ENCODE results near the gene GCSH. TPM values are rescaled to one million over a fixed set of nuclear protein-coding genes. Genes with fewer than 3 reads are reported as not detected.

Gene GCSH
- total and polyA plus RNA-seq, 2 of the 13 experiments (the other 11 are each of a cell fraction or from before 2014, with no cell fraction given) = 35.9 to 103 TPM

DNA sequence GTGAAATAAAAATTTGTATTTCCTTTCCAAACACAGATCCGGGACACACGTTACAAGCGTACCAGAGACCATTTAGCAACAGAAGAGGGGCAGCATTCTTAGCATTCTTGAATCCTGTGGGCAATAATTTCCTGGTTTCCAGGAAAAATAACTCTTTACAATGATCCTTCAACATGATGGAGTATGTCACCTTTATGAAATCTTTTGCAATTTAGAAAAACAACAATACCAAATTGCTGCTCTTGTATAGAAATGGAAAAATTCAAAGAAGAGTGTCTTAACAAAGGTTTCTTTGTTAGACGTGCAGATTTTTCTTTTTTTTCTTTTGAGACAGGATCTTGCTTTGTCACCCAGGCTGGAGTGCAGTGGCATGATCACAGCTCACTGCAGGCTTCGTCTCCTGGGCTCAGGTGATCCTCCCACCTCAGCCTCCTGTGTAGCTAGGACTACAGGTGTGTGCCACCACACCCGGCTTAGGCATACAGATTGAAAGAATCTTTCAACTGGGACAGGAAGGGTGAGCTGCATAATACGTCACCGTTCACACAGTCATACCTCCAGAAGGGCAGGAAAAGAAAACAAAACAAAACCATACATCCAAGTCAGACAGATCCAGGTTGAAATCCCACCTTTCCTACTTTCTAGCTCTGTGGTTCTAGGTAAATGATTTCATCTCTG lies 10.8 kb upstream of the GCSH start (continued):
- TF ChIP-seq, protein P1, sequence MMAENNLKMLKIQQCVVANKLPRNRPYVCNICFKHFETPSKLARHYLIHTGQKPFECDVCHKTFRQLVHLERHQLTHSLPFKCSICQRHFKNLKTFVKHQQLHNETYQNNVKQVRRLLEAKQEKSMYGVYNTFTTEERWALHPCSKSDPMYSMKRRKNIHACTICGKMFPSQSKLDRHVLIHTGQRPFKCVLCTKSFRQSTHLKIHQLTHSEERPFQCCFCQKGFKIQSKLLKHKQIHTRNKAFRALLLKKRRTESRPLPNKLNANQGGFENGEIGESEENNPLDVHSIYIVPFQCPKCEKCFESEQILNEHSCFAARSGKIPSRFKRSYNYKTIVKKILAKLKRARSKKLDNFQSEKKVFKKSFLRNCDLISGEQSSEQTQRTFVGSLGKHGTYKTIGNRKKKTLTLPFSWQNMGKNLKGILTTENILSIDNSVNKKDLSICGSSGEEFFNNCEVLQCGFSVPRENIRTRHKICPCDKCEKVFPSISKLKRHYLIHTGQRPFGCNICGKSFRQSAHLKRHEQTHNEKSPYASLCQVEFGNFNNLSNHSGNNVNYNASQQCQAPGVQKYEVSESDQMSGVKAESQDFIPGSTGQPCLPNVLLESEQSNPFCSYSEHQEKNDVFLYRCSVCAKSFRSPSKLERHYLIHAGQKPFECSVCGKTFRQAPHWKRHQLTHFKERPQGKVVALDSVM (CRISPR knock-in tag; IDR thresholded peaks at IDR 0.05) = peak; percentile 46; the same call in 1 of the 2 replicates
- TF ChIP-seq ZKSCAN8 (CRISPR knock-in tag; IDR thresholded peaks at IDR 0.05; ENCODE audit: borderline replicate concordance) (0 out of 2 replicates have a peak, but pooled peaks have one; percentile 41), ZNF30 (CRISPR knock-in tag; IDR thresholded peaks at IDR 0.05) (no peak), EHMT2 (IDR thresholded peaks at IDR 0.05; ENCODE audit: borderline replicate concordance, low read depth, low read length) (no peak), ZNF598 (CRISPR knock-in tag; IDR thresholded peaks at IDR 0.05; ENCODE audit: borderline replicate concordance) (no peak), MXI1 (IDR thresholded peaks at IDR 0.05; ENCODE audit: borderline replicate concordance, low read depth, low read length) (no peak), ZSCAN29 (CRISPR knock-in tag; conservative IDR thresholded peaks at IDR 0.05) (no peak), SMARCE1 (IDR thresholded peaks at IDR 0.05; ENCODE audit: borderline replicate concordance) (no peak), CREB1 (IDR thresholded peaks at IDR 0.05) (peak; percentile 83), CREB1 (CRISPR knock-in tag; IDR thresholded peaks at IDR 0.05) (no peak), ZNF713 (CRISPR knock-in tag; IDR thresholded peaks at IDR 0.05) (no peak), IKZF4 (CRISPR knock-in tag; IDR thresholded peaks at IDR 0.05; ENCODE audit: borderline replicate concordance, low read depth, not compliant biosample characterization) (no peak), RCOR2 (CRISPR knock-in tag; IDR thresholded peaks at IDR 0.05) (peak; percentile 55; the same call in 1 of the 2 replicates), ZNF317 (CRISPR knock-in tag; IDR thresholded peaks at IDR 0.05) (no peak), RELA (CRISPR knock-in tag; IDR thresholded peaks at IDR 0.05) (no peak), RXRB (CRISPR knock-in tag; IDR thresholded peaks at IDR 0.05; ENCODE audit: borderline replicate concordance) (no peak), POGZ (CRISPR knock-in tag; IDR thresholded peaks at IDR 0.05) (no peak), SP4 (CRISPR knock-in tag; IDR thresholded peaks at IDR 0.05) (no peak), MEF2D (CRISPR knock-in tag; IDR thresholded peaks at IDR 0.05) (no peak), ZNF607 (CRISPR knock-in tag; IDR thresholded peaks at IDR 0.05; ENCODE audit: borderline replicate concordance) (no peak), ZNF230 (CRISPR knock-in tag; IDR thresholded peaks at IDR 0.05) (no peak), ASH2L (IDR thresholded peaks at IDR 0.05; ENCODE audit: insufficient read length, low read depth, low read length) (no peak)
- TF ChIP-seq, protein P2, sequence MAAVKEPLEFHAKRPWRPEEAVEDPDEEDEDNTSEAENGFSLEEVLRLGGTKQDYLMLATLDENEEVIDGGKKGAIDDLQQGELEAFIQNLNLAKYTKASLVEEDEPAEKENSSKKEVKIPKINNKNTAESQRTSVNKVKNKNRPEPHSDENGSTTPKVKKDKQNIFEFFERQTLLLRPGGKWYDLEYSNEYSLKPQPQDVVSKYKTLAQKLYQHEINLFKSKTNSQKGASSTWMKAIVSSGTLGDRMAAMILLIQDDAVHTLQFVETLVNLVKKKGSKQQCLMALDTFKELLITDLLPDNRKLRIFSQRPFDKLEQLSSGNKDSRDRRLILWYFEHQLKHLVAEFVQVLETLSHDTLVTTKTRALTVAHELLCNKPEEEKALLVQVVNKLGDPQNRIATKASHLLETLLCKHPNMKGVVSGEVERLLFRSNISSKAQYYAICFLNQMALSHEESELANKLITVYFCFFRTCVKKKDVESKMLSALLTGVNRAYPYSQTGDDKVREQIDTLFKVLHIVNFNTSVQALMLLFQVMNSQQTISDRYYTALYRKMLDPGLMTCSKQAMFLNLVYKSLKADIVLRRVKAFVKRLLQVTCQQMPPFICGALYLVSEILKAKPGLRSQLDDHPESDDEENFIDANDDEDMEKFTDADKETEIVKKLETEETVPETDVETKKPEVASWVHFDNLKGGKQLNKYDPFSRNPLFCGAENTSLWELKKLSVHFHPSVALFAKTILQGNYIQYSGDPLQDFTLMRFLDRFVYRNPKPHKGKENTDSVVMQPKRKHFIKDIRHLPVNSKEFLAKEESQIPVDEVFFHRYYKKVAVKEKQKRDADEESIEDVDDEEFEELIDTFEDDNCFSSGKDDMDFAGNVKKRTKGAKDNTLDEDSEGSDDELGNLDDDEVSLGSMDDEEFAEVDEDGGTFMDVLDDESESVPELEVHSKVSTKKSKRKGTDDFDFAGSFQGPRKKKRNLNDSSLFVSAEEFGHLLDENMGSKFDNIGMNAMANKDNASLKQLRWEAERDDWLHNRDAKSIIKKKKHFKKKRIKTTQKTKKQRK (IDR thresholded peaks at IDR 0.05; ENCODE audit: low read length) = no peak
- TF ChIP-seq, protein P3, sequence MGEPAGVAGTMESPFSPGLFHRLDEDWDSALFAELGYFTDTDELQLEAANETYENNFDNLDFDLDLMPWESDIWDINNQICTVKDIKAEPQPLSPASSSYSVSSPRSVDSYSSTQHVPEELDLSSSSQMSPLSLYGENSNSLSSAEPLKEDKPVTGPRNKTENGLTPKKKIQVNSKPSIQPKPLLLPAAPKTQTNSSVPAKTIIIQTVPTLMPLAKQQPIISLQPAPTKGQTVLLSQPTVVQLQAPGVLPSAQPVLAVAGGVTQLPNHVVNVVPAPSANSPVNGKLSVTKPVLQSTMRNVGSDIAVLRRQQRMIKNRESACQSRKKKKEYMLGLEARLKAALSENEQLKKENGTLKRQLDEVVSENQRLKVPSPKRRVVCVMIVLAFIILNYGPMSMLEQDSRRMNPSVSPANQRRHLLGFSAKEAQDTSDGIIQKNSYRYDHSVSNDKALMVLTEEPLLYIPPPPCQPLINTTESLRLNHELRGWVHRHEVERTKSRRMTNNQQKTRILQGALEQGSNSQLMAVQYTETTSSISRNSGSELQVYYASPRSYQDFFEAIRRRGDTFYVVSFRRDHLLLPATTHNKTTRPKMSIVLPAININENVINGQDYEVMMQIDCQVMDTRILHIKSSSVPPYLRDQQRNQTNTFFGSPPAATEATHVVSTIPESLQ (CRISPR knock-in tag; conservative IDR thresholded peaks at IDR 0.05) = no peak
